DMS53 (cell line): ENCODE data around the gene CYP8B1.

ENCODE experiments used
- DNase-seq: peaks from one replicate; lab custom pipeline; 2025; lab: John Stamatoyannopoulos, UW

CYP8B1 gene, protein sequence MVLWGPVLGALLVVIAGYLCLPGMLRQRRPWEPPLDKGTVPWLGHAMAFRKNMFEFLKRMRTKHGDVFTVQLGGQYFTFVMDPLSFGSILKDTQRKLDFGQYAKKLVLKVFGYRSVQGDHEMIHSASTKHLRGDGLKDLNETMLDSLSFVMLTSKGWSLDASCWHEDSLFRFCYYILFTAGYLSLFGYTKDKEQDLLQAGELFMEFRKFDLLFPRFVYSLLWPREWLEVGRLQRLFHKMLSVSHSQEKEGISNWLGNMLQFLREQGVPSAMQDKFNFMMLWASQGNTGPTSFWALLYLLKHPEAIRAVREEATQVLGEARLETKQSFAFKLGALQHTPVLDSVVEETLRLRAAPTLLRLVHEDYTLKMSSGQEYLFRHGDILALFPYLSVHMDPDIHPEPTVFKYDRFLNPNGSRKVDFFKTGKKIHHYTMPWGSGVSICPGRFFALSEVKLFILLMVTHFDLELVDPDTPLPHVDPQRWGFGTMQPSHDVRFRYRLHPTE

DNA sequence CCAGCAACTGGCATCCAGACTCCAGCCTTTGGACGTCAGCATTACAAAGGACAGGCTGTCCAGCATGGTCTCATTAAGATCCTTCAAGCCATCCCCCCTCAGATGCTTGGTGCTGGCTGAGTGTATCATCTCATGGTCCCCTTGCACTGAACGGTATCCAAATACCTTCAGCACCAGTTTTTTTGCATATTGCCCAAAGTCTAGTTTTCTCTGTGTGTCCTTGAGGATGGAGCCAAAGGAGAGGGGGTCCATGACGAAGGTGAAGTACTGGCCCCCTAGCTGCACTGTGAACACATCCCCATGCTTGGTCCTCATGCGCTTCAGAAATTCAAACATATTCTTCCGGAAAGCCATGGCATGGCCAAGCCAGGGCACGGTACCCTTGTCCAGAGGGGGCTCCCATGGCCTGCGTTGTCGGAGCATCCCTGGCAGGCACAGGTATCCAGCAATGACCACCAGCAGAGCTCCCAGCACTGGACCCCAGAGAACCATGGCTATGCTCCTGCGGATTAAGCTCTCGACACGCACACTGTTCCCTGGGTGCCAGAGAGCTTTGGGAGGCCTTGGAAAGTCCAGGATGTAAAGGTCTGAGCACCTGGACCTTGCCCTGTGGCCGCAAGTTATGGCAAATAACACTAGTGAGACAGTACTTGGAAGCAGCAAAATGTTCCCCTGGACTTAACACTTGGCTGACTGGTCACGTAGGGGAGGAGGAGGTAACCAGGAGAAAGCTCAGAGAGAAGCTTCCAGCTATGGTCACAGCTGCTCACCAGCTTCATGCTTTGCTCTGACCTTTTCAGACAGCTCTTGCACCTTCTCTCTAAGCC, at the start of gene CYP8B1:
TSS of gene CYP8B1 (minus strand) at position 555 of the 827 bp plus-strand sequence. CDS start at position 492, 63 bp downstream.
- DNase-seq, result no peak

DNA sequence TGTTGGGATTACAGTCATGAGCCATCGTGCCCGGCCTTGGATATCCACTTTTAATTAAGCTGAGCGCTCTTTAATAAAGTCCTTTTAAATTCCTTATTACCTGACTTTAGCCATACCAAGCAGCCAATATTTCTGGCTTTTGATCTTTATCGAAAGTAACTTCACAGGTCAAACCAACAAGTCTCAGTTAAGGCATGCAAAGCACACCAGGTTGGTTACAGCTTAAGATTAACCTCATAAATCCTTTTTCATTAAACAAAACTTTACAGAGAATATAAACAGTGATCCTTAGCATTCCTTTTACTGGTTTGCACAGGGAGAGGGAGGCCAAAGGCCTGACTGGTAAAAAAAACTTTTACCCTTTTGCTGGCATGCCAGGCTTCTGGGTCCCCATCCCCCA, 47.9 kb upstream of the CYP8B1 start:
- no peak for DNase-seq

DNA sequence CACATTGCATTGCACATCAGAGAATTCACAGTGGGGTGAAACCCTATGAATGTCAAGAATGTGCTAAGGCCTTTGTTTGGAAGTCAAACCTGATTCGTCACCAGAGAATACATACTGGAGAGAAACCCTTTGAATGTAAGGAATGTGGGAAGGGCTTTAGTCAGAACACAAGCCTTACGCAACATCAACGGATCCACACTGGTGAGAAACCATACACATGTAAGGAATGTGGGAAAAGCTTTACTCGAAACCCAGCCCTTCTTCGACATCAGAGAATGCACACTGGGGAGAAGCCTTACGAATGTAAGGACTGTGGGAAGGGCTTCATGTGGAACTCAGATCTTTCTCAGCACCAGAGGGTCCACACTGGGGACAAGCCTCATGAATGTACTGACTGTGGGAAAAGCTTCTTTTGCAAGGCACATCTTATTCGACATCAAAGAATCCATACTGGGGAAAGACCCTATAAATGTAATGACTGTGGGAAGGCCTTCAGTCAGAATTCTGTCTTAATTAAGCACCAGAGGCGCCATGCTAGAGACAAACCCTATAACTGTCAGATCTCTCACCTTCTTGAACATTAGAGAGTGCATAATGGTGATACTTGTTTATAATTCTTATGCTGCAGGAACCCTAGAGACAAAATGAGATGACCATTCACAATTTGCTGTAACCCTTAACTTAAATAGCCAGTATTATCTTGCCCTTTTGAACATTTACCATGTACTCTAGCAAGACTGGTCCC, 39.3 kb upstream of the CYP8B1 start:
- DNase-seq, result no peak

DNA sequence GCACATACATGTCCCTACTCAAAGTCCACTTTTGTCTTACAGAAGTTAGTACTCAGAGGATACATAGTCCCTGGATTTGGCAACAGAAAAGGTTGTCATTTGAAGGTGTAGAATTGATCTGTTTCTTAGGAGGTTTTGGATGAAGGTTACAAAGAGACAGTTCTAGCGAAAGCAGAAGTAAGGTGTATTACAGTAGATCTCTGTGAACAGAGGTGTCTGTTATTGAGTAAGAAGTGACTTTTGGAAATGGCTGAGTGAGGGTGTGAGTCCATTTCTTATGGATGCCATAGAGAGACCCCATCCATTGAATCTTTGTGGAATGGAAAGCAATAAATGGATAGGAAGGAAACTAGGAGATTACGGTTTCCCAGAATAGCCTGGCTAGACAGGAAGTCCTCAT, 35.9 kb upstream of the CYP8B1 start:
- DNase-seq, result no peak

DNA sequence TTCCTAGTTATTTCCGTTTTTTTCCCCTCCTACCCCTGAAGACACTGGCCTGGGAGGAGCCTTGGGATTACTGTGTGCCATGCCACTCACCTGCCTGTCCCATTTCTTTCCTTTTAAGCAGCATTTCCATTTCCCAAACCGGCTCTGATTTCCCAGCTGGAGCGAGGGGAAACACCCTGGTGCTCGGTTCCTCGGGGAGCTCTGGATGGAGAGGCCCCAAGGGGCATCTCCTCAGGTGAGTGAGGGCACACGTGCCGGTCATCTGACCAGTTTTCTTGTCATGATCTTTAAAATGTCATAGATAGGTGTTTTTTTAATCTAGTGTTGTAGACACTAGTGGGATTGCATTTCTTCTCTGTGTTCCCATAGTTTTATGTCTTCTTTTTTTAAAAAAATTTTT, 33.0 kb upstream of the CYP8B1 start:
- no peak for DNase-seq

DNA sequence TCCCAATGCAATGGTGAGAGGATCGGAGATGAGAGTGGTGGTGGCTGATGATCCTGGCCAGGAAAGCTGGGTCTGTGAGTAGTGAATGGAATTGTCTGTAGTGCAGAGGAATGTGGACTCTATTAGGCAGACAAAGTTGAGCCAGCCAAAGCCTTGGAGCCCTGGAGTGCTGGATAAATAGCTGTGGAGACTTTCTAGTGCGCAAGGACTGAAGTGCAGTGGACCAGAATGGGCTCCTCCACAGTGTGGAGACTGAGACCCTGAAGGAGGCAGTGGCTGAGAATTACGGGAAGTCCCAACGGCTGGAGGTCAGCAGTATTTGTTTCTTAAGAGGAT, 31.1 kb upstream of the CYP8B1 start:
- no peak for DNase-seq

DNA sequence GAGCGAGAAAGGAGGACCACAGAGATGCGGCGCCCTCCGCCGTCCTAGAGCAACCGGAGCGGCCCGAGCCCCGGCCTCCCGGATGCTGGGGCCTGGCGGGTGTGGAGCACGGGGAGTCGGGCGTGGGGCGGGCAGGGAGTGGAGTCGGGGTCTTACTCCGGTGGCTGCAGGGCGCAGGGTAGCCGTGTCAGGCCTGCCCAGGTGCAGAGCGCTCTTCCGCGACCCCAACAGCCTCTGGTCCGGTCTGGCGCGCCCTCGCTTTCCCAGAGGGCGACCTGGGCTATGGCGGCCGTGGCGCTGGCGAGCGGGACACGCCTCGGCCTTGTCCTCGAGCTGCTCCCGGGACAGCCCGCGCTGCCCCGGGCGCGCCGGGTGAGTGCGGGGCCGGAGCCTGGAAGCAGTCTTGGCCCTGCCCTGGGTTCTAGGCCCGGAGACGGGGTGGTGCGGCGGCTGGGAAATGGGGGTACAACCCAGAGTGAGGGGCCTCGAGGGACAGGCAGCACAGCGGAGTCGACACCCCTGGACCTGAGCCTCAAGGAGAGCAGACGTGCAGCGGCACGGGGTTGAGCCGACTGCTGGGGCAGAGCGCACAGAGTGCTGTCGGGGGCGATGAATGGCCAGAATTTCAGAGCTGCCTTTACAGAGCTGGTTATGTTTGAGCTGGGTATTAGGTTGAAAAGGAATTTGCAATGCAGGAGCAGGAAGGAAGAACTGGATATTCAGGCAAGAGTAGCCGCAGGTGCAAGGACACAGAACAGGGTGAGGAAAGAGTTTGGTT, 30.6 kb upstream of the CYP8B1 start, which contains the start of gene ZNF662:
TSS of gene ZNF662 (plus strand) at position 73 of the 778 bp plus-strand sequence. CDS start 1,973 bp downstream, outside the sequence.
- DNase-seq, result peak; percentile 65

DNA sequence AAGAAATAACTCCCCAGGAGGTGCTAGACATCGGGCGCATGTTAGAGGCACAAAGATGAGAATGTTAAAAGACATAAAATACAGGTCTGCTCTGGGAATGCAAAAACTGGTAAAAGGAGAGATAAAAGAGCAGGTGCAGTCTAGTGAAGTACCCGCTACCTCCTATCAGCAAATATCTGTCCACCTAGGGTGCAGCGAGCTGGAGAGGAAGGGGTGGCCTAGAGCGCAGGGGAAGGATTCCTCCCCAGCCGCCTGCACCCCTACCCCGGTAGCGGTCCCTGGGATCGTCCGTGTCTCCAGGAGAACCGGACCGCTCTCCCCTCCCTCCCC, 30.0 kb upstream of the CYP8B1 start:
- DNase-seq, result no peak

DNA sequence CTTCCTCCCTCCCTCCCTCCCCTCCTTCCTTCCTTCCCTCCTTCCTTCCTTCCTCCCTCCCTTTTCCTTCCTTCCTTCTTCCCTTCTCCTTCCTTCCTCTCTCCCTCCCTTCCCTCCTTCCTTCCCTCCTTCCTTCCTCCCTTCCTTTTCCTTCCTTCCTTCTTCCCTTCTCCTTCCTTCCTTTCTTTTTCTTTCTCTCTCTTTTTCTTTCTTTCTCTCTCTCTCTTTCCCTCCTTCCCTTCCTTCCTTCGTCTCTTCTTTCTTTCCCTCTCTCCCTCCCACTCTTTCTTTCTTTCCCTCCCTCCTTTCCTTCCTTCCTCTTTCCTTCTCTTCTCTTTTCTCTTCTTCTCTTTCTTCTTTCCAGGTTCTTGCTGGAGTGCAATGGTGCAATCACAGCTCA, 28.4 kb upstream of the CYP8B1 start:
- no peak for DNase-seq

DNA sequence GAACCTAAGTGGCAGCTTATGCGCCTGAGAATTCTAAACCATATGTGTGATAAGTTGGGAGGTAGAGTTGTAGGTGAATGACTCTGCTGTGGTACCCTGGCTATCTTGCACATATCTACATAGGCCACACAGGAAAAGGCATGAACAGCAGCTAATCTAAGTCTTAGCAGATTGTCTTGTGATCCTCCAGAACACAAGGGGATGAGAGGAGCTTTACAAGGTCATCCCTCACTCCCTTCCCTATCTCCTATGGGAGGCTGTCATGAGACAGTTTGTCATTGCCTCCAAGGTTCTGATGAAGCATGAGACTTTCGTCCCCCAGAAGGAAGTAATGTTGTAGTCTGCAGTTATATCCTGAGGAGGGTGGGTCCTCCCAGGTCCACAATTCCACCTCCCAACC, 26.6 kb upstream of the CYP8B1 start:
- no peak for DNase-seq

DNA sequence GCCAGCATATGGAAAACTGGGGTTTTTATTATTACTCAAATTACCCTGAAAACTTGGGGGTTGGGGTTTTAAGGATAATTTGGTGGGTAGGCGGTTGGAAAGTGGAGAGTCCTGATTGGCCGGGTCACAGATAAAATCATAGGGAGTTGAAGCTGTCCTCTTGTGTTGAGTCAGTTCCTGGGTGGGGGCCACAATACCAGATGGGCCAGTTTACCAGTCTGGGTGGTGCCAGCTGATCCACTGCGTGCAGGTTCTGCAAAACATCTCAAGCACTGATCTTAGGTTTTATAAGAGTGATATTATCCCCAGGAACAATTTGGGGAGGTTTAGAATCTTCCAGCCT, 25.4 kb upstream of the CYP8B1 start:
- no peak for DNase-seq

DNA sequence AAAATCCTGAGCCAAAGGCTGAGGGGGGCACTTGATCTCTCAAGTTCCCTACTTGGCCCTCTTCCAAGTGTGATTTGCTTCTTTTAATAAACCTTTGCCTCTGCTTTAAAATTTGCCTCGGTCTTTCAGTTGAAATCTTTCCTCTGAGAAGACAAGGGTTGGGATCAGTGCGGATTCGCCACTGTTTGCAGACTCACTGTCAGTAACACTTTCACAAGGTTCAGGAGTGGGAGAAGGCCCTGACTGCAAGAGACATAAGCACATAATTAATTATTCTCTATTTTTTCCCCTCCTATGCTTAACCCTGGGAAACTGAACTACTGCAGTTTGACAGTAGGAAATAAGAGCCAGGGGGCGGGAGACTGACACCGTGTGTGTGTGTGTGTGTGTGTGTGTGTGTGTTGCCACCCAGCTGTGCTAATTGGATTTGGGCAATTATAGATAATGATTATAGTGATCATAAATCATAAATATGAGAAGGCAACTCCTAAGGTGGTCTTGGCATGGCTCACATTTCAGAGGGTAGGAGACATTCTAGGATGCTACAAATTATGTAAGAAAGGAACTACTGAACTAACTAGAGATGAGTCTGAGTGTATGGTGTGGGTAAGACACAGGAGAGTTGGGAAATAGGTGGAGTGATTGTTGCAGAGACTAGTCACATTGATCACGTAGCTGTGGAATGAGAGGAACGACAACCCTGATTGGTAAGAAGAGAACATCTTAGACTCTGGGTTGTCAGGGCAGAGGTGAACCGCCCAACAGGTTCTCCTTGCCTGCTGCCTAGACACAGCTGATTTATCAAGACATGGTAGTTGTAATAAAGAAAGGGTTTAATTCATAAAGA, 24.8 kb upstream of the CYP8B1 start:
- DNase-seq, result no peak

DNA sequence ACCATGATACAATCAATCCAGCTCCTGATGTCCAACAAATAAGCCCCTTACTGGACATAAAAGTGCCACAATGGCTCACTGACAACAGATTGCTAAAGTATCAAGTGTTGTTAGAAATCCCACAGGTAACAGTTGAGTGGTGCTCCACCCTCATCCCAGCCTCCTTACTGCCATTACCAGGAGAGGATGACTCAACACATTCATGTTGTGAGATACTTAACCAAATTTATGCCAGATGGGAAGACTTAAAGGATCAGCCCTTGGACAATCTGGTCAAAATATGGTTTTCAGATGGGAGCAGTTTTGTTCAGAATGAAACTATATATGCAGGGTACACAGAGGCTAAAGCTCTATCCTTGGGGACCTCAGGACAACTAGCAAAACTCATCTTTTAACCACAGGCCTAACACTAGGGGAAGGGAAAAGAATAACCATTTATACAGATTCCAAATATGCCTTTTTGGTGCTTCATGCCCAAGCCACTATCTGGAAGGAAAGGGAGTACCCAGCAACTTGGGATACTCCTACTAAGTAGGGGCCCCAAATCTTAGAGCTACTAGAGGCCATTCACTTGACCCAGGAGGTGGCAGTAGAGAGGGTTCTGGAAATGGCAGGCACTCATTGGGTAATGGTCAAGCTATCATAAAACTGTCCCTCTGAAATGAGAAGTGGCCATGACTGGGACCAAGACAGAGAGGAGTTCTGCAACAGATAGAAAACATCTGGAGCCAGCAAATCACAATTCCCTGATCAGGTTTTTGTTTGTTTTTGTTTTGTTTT, 23.4 kb upstream of the CYP8B1 start:
- DNase-seq, result peak; percentile 10

DNA sequence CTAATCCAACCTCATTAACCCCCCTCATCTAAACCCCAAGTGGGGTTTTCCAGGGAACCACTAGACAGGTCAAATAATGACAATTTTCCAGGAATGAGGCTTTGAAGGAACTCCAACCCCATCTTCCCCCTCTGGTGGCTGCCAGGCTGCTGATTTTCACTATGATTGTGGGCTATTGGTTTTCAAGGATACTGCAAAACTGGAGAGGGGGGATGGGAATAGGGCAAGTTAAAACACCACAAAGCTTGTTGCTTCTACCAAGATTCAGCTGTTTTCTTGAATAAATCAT, 19.8 kb upstream of the CYP8B1 start:
- no peak for DNase-seq

DNA sequence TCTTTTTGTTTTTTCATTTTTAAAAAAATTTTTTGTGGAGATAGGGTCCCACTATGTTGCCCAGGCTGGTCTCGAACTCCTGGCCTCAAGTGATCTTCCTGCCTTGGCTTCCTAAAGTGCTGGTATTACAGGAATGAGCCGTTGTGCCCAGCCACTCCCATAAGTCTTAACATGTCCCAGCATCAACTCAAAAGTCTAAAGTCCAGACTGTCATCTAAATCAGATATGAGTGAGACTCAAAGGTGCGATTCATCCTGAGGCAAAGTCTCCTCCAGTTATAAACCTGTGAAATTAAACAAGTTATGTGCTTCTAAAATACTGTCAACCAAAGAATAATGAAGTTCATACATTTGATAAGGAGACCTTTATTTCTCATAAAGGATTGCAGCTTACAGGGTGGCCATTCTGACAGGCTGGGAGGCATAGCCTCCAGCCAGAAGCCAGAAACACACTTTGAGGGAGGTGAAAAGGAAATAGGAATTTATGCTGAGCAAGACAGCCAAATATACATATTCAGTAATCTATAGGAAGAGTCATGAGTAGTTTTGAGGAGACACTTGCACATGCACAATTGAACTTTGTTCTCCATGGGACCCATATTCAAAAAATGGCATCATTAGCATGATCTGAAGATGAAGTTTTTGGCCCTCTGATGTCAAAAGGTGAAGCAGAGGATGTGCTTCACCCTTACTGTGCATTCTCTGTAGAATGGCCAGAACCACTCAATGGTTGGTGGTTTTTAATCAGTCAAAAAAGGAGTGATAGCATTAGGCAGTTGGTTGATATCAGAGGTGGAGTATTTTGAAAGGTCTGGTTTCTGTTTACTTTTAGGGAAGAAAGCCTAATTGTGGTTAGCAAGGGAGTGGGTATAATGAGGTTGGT, 19.3 kb upstream of the CYP8B1 start:
- no peak for DNase-seq

DNA sequence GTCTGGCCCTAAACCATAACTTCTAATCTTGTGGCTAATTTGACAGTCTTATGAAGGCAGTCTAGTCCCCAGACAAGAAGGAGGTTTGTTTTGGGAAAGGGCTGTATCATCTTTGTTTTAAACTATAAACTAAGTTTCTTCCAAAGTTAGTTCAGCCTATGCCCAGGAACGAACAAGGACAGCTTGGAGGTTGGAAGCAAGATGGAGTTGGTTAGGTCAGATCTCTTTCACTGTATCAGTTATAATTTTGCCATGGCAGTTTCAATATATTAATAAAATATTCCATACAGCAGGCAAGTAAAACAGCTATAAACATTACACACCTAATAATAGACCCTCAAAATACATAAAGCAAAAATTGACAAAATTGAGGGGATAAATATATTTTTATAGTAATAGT, 17.1 kb upstream of the CYP8B1 start:
- DNase-seq, result no peak

DNA sequence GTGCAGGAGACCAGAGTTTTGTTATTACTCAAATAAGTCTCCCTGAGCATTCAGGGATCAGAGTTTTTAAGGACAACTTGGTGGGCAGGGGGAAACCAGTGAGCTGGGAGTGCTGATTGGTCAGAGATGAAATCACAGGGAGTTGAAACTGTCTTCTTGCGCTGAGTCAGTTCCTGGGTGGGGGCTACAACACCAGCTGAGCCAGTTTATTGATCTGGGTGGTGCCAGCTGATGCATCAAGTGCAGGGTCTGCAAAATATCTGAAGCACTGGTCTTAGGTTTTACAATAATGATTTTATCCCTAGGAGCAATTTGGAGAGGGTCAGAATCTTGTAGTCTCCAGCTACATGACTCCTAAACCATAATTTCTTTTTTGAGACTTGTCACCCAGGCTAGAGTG, 16.5 kb upstream of the CYP8B1 start:
- DNase-seq, result no peak

DNA sequence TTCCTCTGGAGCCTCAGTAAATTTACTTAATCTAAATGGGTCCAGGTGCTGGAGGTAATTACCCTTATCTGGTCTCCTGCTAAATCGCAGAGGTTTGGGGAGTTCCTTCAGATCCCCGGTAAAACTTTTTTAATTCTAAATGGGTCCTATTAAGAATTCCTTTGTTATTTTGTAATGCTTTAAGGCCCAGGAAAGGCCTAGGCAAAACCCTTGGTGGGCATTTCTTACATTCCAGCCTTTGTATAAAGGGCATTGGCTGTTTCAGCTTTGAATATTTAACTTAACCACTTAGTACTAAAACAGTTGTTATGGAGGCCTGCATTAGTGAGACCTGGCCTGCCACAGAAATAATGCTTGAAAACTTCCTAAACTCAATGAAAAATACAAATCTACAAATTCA, 15.4 kb upstream of the CYP8B1 start:
- no peak for DNase-seq

DNA sequence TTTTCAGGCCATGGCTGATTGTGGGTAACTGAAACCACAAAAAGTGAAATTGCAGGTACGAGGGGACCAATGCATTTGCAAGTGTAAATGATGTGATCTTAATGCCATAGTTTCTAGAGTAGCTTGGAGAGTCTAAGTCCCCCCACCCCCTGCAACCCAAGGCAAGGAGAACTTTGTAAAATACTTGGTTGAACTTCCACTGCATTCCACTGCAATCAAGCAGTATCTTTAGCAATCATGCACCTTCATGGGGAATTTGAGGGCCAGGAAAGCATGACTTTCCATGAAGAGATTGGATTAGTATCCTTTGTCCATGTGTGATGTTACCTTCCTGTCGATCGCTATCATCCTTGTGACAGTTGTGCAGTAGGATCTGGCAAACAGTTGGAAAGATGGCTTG, 11.4 kb upstream of the CYP8B1 start:
- no peak for DNase-seq
